Loucy (cell line): Measurements from ENCODE around the gene DIDO1.
"Not testable (repeated sequence)": the region's sequence is repeated elsewhere in the genome, so short reads cannot be mapped to it uniquely, and the experiment has no call there.

Experiments used
- H2AFZ ChIP-seq: fragments of 200-600 bp; sonication (generic); 2 replicates; pipeline ENCODE4 v1.6.0; 2016; ENCODE audit warnings: antibody characterized with exemption, mild to moderate bottlenecking, low read length, moderate library complexity
- H3F3A ChIP-seq: fragments of 200-600 bp; 2 replicates; pipeline ENCODE4 v1.6.0; 2016; ENCODE audit warnings: antibody characterized with exemption, low read depth, mild to moderate bottlenecking
- H3K27me3 ChIP-seq: fragments of 200-600 bp; sonication (generic); 2 replicates; pipeline ENCODE4 v1.6.1; 2014; ENCODE audit warnings: low read length, mild to moderate bottlenecking; ENCODE audit not compliant: insufficient read depth, poor library complexity, severe bottlenecking
- H3K36me3 ChIP-seq: fragments of 200-600 bp; sonication (generic); 2 replicates; pipeline ENCODE4 v1.6.1; 2016; ENCODE audit warnings: low read length; ENCODE audit not compliant: insufficient read depth
- H3K4me1 ChIP-seq: fragments of 200-600 bp; sonication (generic); 2 replicates; pipeline ENCODE4 v1.5.1; 2014; ENCODE audit warnings: low read length, mild to moderate bottlenecking; ENCODE audit not compliant: insufficient read depth, poor library complexity, severe bottlenecking
- H3K4me2 ChIP-seq: fragments of 200-600 bp; sonication (generic); 2 replicates; pipeline ENCODE4 v1.6.0; 2014; ENCODE audit warnings: antibody characterized with exemption, low read length, low read depth, mild to moderate bottlenecking; ENCODE audit not compliant: poor library complexity, severe bottlenecking
- H3K4me3 ChIP-seq: fragments of 200-600 bp; sonication (generic); 2 replicates; pipeline ENCODE4 v1.5.1; 2014; ENCODE audit warnings: low read length, mild to moderate bottlenecking, mixed read lengths; ENCODE audit not compliant: poor library complexity, severe bottlenecking
- H3K79me2 ChIP-seq: fragments of 200-600 bp; sonication (generic); 2 replicates; pipeline ENCODE4 v1.6.1; 2014; ENCODE audit warnings: low read length; ENCODE audit not compliant: insufficient read depth
- H3K9ac ChIP-seq: fragments of 200-600 bp; sonication (generic); 2 replicates; pipeline ENCODE4 v1.6.0; 2014; ENCODE audit warnings: mild to moderate bottlenecking, low read depth, low read length, moderate library complexity; ENCODE audit not compliant: poor library complexity, severe bottlenecking
- H3K9me2 ChIP-seq: fragments of 200-600 bp; sonication (generic); replicated peaks from 2 replicates; pipeline ENCODE4 v1.6.1; 2016; ENCODE audit warnings: low read depth, low read length, mixed read lengths
- H3K9me3 ChIP-seq: fragments of 200-600 bp; sonication (generic); 2 replicates; pipeline ENCODE4 v1.6.1; 2014; ENCODE audit warnings: mild to moderate bottlenecking, antibody characterized with exemption, low read length, low read depth; ENCODE audit not compliant: insufficient read depth
- H4K20me1 ChIP-seq: fragments of 200-600 bp; sonication (generic); 2 replicates; pipeline ENCODE4 v1.6.0; 2014; ENCODE audit warnings: antibody characterized with exemption, low read length, mild to moderate bottlenecking; ENCODE audit not compliant: insufficient read depth, poor library complexity, severe bottlenecking
- EZH2phosphoT487 ChIP-seq: fragments of 200-600 bp; IDR thresholded peaks from 2 replicates; pipeline ENCODE4 v1.6.1; 2018; ENCODE audit warnings: antibody characterized with exemption, mild to moderate bottlenecking, moderate library complexity, borderline replicate concordance
- TF ChIP-seq, protein P1 (sequence below): fragments of 200-600 bp; sonication (generic); conservative IDR thresholded peaks from 2 replicates; pipeline ENCODE4 v1.5.1; 2014; ENCODE audit warnings: mild to moderate bottlenecking, antibody characterized with exemption, low read length

The DIDO1 gene

DNA sequence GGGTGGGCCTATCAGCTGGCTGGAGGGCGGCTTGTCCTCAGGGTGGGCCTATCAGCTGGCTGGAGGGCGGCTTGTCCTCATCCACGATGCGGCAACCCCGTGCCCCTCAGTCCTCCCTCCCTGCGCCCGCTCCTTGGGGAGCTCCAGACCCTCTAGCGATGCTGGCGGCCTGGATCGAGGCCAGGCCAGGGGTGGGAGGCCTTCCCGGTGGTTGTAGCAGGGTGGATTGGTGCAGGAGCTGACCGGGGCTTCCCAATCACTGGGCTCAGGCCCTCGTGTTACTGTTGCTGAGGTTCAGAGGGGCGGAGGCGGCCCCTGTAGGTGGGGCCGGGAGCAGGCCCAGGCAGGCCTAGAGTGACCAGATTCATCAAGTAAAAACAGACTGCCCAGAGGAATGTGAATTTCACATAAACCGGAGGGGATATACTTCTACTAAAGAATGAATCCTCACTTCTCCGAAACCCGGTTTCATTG lies 35.0 kb upstream of the DIDO1 start:
- Histone ChIP-seq H3K9me3 (no peaks in the 10 kb centered on the region), H3K4me3 (peak overlapping the region; percentile 60), H3F3A (no peaks in the 10 kb centered on the region), H3K79me2 (peaks cover 46% of the 10 kb centered on the region), H3K9ac (peak overlapping the region; percentile 44), H3K4me1 (peaks cover 37% of the 10 kb centered on the region), H3K27me3 (no peaks in the 10 kb centered on the region), H3K36me3 (peaks cover 19% of the 10 kb centered on the region; the same call in 1 of the 2 replicates), H3K4me2 (peak overlapping the region; percentile 42), H4K20me1 (peaks cover 2% of the 10 kb centered on the region), H2AFZ (no peak overlapping the region), H3K9me2 (no peaks in the 10 kb centered on the region)
- TF ChIP-seq, protein P1, sequence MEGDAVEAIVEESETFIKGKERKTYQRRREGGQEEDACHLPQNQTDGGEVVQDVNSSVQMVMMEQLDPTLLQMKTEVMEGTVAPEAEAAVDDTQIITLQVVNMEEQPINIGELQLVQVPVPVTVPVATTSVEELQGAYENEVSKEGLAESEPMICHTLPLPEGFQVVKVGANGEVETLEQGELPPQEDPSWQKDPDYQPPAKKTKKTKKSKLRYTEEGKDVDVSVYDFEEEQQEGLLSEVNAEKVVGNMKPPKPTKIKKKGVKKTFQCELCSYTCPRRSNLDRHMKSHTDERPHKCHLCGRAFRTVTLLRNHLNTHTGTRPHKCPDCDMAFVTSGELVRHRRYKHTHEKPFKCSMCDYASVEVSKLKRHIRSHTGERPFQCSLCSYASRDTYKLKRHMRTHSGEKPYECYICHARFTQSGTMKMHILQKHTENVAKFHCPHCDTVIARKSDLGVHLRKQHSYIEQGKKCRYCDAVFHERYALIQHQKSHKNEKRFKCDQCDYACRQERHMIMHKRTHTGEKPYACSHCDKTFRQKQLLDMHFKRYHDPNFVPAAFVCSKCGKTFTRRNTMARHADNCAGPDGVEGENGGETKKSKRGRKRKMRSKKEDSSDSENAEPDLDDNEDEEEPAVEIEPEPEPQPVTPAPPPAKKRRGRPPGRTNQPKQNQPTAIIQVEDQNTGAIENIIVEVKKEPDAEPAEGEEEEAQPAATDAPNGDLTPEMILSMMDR: no peak; the same call in 1 of the 2 replicates
- TF ChIP-seq EZH2phosphoT487: no peak

DNA sequence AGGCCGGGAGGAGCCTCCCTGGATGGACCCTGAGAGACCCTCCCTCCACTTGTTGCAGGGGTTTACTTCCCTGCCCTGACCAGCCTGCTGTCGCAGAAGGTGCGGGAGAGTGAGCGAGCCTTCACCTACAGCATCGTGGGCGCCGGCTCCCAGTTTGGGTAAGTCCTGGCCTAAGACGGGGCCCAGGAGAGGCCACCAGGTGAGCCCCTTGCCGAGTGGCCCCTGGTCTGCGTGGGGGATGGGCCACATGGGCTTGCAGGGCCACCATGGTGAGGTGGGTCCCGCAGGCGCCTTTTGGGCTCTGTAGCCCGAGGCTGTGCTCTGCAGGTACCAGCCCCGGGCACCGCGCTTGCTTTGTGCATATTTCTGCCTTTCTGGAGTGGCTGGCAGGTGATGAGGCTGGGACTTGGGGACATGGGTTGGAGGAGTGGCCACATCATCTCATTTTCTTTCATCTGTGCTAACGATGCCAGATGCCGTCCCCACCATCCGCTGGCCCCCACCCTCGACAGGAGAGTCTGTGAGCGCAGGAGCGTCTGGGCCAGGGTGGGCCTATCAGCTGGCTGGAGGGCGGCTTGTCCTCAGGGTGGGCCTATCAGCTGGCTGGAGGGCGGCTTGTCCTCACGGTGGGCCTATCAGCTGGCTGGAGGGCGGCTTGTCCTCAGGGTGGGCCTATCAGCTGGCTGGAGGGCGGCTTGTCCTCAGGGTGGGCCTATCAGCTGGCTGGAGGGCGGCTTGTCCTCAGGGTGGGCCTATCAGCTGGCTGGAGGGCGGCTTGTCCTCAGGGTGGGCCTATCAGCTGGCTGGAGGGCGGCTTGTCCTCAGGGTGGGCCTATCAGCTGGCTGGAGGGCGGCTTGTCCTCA lies 34.4 kb upstream of the DIDO1 start:
- not testable (repeated sequence) for H3F3A ChIP-seq, H3K9me2 ChIP-seq, H3K9me3 ChIP-seq, H3K27me3 ChIP-seq, H2AFZ ChIP-seq, H4K20me1 ChIP-seq
- peak overlapping the region; percentile 67 for H3K4me3 ChIP-seq
- peak overlapping the region; percentile 54 for H3K9ac ChIP-seq
- peaks cover 52% of the 10 kb centered on the region for H3K79me2 ChIP-seq
- peaks cover 44% of the 10 kb centered on the region for H3K4me1 ChIP-seq
- peaks cover 19% of the 10 kb centered on the region; the same call in 1 of the 2 replicates for H3K36me3 ChIP-seq
- peak overlapping the region; percentile 75 for H3K4me2 ChIP-seq

DNA sequence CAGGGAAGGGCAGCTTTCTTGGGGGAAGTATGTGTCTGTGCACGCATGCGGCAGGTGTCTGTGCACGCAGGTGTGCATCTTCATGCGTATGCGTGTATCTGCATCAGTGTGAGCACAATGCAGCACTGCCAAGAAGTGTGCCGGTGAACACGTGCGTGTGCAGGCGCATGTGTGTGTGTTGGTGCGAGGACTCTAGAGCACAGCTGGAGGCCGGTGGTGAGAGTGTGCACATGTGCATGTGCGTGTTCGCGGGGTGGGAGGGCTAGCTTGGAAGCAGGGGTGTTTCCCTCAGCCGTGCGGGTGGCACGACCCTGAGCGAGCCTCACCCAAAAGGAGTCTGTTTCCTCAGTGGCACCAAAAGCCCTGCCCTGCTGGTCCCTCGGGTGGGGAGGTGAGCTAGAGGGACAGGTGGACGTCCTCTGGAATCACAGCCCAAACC lies 33.7 kb upstream of the DIDO1 start:
- H3K36me3 ChIP-seq: peaks cover 17% of the 10 kb centered on the region; the same call in 1 of the 2 replicates
- H3K4me3 ChIP-seq: peak overlapping the region; percentile 67
- H4K20me1 ChIP-seq: peaks cover under 1% of the 10 kb centered on the region
- no peak overlapping the region for H2AFZ ChIP-seq
- H3F3A ChIP-seq: no peaks in the 10 kb centered on the region
- peaks cover 58% of the 10 kb centered on the region for H3K79me2 ChIP-seq
- H3K9me3 ChIP-seq: no peaks in the 10 kb centered on the region
- peak overlapping the region; percentile 75 for H3K4me2 ChIP-seq
- H3K27me3 ChIP-seq: no peaks in the 10 kb centered on the region
- no peaks in the 10 kb centered on the region for H3K9me2 ChIP-seq
- TF ChIP-seq EZH2phosphoT487: no peak
- TF ChIP-seq, protein P1: no peak
- peaks cover 50% of the 10 kb centered on the region for H3K4me1 ChIP-seq
- H3K9ac ChIP-seq: peak overlapping the region; percentile 54
